MG63 (cell line): ENCODE measurements around the gene CHMP4B. TPM values are rescaled to one million over a fixed set of nuclear protein-coding genes. Genes with fewer than 3 reads are reported as not detected.
A peak's percentile ranks its signal among the peaks of the same experiment; 100 is the strongest.

Experiments
- DNase-seq: peaks from one replicate; pipeline ENCODE4 v3.0.0-alpha.2; 2020
- H3K27me3 ChIP-seq: fragments of 250-450 bp; sonication (Bioruptor Pico); 2 replicates; pipeline ENCODE4 v1.5.1; 2020; ENCODE audit warnings: mild to moderate bottlenecking, moderate library complexity
- H3K36me3 ChIP-seq: fragments of 250-450 bp; sonication (Bioruptor Pico); 2 replicates; pipeline ENCODE4 v1.5.1; 2020; ENCODE audit warnings: mild to moderate bottlenecking, moderate library complexity
- H3K4me3 ChIP-seq: fragments of 250-450 bp; sonication (Bioruptor Pico); 2 replicates; pipeline ENCODE4 v1.5.1; 2020; ENCODE audit warnings: mild to moderate bottlenecking, moderate library complexity
- H3K9me3 ChIP-seq: fragments of 250-450 bp; sonication (Bioruptor Pico); 2 replicates; pipeline ENCODE4 v1.5.1; 2020; ENCODE audit warnings: mild to moderate bottlenecking, moderate library complexity
- total RNA-seq: library from RNA; depleted of rRNA; stranded (reverse); fragments of >200 nt; shearing (Covaris generic); gene quantifications from 2 replicates; pipeline ENCODE4 v1.2.3, GENCODE V29; 2014; ENCODE audit warnings: low replicate concordance

The CHMP4B gene
- total RNA-seq, 1 experiment from 2014 or later, result 73.9 TPM

- H3K36me3 ChIP-seq, result no peaks in the 10 kb centered on the region; the same call in 1 of the 2 replicates
- H3K4me3 ChIP-seq, result no peak overlapping the region
- H3K9me3 ChIP-seq, result no peaks in the 10 kb centered on the region
- H3K27me3 ChIP-seq, result no peaks in the 10 kb centered on the region
- DNase-seq, result no peak
Observed at GRCh38 chr20:33826270-33826897, 15.2 kb downstream of the CHMP4B start.

GRCh38 chr20:33827109-33827508 is 16.0 kb downstream of the CHMP4B start:
- Histone ChIP-seq H3K36me3 (no peaks in the 10 kb centered on the region; the same call in 1 of the 2 replicates), H3K27me3 (no peaks in the 10 kb centered on the region), H3K4me3 (no peak overlapping the region), H3K9me3 (no peaks in the 10 kb centered on the region)
- DNase-seq, result no peak

- Histone ChIP-seq H3K4me3 (no peak overlapping the region), H3K27me3 (no peaks in the 10 kb centered on the region), H3K9me3 (no peaks in the 10 kb centered on the region), H3K36me3 (no peaks in the 10 kb centered on the region; the same call in 1 of the 2 replicates)
- peak; percentile 39 for DNase-seq
Observed at GRCh38 chr20:33827634-33828325, 16.6 kb downstream of the CHMP4B start.

GRCh38 chr20:33828326-33828844 is 17.2 kb downstream of the CHMP4B start:
- DNase-seq, result no peak
- no peaks in the 10 kb centered on the region; the same call in 1 of the 2 replicates for H3K36me3 ChIP-seq
- no peaks in the 10 kb centered on the region for H3K9me3 ChIP-seq
- H3K4me3 ChIP-seq, result no peak overlapping the region
- no peaks in the 10 kb centered on the region for H3K27me3 ChIP-seq

- peak; percentile 24 for DNase-seq
- H3K36me3 ChIP-seq, result peaks cover 2% of the 10 kb centered on the region; the same call in 1 of the 2 replicates
- H3K27me3 ChIP-seq, result no peaks in the 10 kb centered on the region
Observed at GRCh38 chr20:33828967-33829560, 17.9 kb downstream of the CHMP4B start.

GRCh38 chr20:33829636-33830035 is 18.5 kb downstream of the CHMP4B start:
- Histone ChIP-seq H3K9me3 (no peaks in the 10 kb centered on the region), H3K4me3 (no peak overlapping the region), H3K27me3 (no peaks in the 10 kb centered on the region), H3K36me3 (peaks cover 5% of the 10 kb centered on the region; the same call in 1 of the 2 replicates)
- no peak for DNase-seq

More at GRCh38 chr20:33828967-33829560, 17.9 kb downstream of the CHMP4B start:
- Histone ChIP-seq H3K9me3 (no peaks in the 10 kb centered on the region), H3K4me3 (no peak overlapping the region)

- Histone ChIP-seq H3K4me3 (no peak overlapping the region), H3K27me3 (no peaks in the 10 kb centered on the region), H3K36me3 (peaks cover 12% of the 10 kb centered on the region), H3K9me3 (no peaks in the 10 kb centered on the region; the same call in 1 of the 2 replicates)
- DNase-seq, result no peak
Observed at GRCh38 chr20:33830371-33830770, 19.2 kb downstream of the CHMP4B start.

GRCh38 chr20:33832103-33832804 is 21.1 kb downstream of the CHMP4B start:
- peaks cover 19% of the 10 kb centered on the region for H3K36me3 ChIP-seq
- no peaks in the 10 kb centered on the region for H3K27me3 ChIP-seq
- H3K4me3 ChIP-seq, result no peak overlapping the region
- H3K9me3 ChIP-seq, result no peaks in the 10 kb centered on the region; the same call in 1 of the 2 replicates
- no peak for DNase-seq

- no peaks in the 10 kb centered on the region; the same call in 1 of the 2 replicates for H3K9me3 ChIP-seq
- no peak for DNase-seq
- no peaks in the 10 kb centered on the region for H3K27me3 ChIP-seq
- peaks cover 19% of the 10 kb centered on the region for H3K36me3 ChIP-seq
- no peak overlapping the region for H3K4me3 ChIP-seq
Observed at GRCh38 chr20:33833333-33833732, 22.2 kb downstream of the CHMP4B start.

- DNase-seq, result no peak
- Histone ChIP-seq H3K27me3 (no peaks in the 10 kb centered on the region), H3K4me3 (no peak overlapping the region), H3K36me3 (peaks cover 19% of the 10 kb centered on the region), H3K9me3 (no peaks in the 10 kb centered on the region; the same call in 1 of the 2 replicates)
Observed at GRCh38 chr20:33835615-33836172, 24.5 kb downstream of the CHMP4B start.

GRCh38 chr20:33836277-33836676 is 25.1 kb downstream of the CHMP4B start:
- Histone ChIP-seq H3K9me3 (no peaks in the 10 kb centered on the region; the same call in 1 of the 2 replicates), H3K4me3 (no peak overlapping the region), H3K27me3 (no peaks in the 10 kb centered on the region), H3K36me3 (peaks cover 19% of the 10 kb centered on the region)
- no peak for DNase-seq

GRCh38 chr20:33837096-33837830 is 26.1 kb downstream of the CHMP4B start:
- H3K36me3 ChIP-seq, result peaks cover 19% of the 10 kb centered on the region
- DNase-seq, result no peak
- H3K4me3 ChIP-seq, result no peak overlapping the region
- no peaks in the 10 kb centered on the region for H3K27me3 ChIP-seq
- no peaks in the 10 kb centered on the region; the same call in 1 of the 2 replicates for H3K9me3 ChIP-seq

GRCh38 chr20:33838035-33838864 is 27.1 kb downstream of the CHMP4B start:
- no peak overlapping the region for H3K4me3 ChIP-seq
- no peaks in the 10 kb centered on the region for H3K27me3 ChIP-seq
- peaks cover 19% of the 10 kb centered on the region for H3K36me3 ChIP-seq
- no peaks in the 10 kb centered on the region; the same call in 1 of the 2 replicates for H3K9me3 ChIP-seq
- no peak for DNase-seq

- no peak overlapping the region for H3K4me3 ChIP-seq
- H3K9me3 ChIP-seq, result no peaks in the 10 kb centered on the region; the same call in 1 of the 2 replicates
- H3K36me3 ChIP-seq, result peaks cover 14% of the 10 kb centered on the region
- H3K27me3 ChIP-seq, result no peaks in the 10 kb centered on the region
- no peak for DNase-seq
Observed at GRCh38 chr20:33839591-33839990, 28.4 kb downstream of the CHMP4B start.

GRCh38 chr20:33840160-33840559 is 29.0 kb downstream of the CHMP4B start:
- Histone ChIP-seq H3K9me3 (no peaks in the 10 kb centered on the region; the same call in 1 of the 2 replicates), H3K4me3 (no peak overlapping the region), H3K36me3 (peaks cover 9% of the 10 kb centered on the region), H3K27me3 (no peaks in the 10 kb centered on the region)
- DNase-seq, result no peak
